HEK293T (cell line): ENCODE data around the gene ADSS2.

Source experiments
- CTCF ChIA-PET: fragments of 350-600 bp; formaldehyde crosslinking; extraction: SDS; loops from one replicate; lab custom pipeline; 2021; ENCODE audit warnings: antibody characterized with exemption, inconsistent platforms; lab: Yijun Ruan, JAX
- POLR2A ChIA-PET: fragments of 350-600 bp; formaldehyde crosslinking; extraction: SDS; loops from one replicate; lab custom pipeline; 2020; ENCODE audit warnings: antibody characterized with exemption, inconsistent platforms; lab: Yijun Ruan, JAX
- DNase-seq: peaks from one replicate; pipeline ENCODE4 v3.0.0; 2012; ENCODE audit warnings: mixed read lengths; ENCODE audit errors: extremely low spot score
- ARNT ChIP-seq: fragments of 450-650 bp; IDR thresholded peaks from 2 replicates; pipeline ENCODE4 v1.6.1; 2017; ENCODE audit warnings: mild to moderate bottlenecking
- BHLHE40 ChIP-seq: fragments of 450-650 bp; IDR thresholded peaks from 2 replicates; pipeline ENCODE4 v1.6.1; 2016; ENCODE audit warnings: mild to moderate bottlenecking, moderate library complexity, borderline replicate concordance
- CTBP1 ChIP-seq: fragments of 450-650 bp; IDR thresholded peaks from 2 replicates; pipeline ENCODE4 v1.6.1; 2016; ENCODE audit warnings: borderline replicate concordance
- ELF4 ChIP-seq: fragments of 450-650 bp; IDR thresholded peaks from 2 replicates; pipeline ENCODE4 v1.6.1; 2017; ENCODE audit warnings: antibody characterized with exemption
- FOXA1 ChIP-seq: fragments of 450-650 bp; IDR thresholded peaks from 2 replicates; pipeline ENCODE4 v1.6.1; 2016; ENCODE audit warnings: mild to moderate bottlenecking
- FOXK2 ChIP-seq: fragments of 450-650 bp; IDR thresholded peaks from 2 replicates; pipeline ENCODE4 v1.6.1; 2016; ENCODE audit warnings: mild to moderate bottlenecking
- FOXM1 ChIP-seq: fragments of 450-650 bp; IDR thresholded peaks from 2 replicates; pipeline ENCODE4 v1.6.1; 2017; ENCODE audit warnings: mild to moderate bottlenecking, borderline replicate concordance
- HDGF ChIP-seq: fragments of 450-650 bp; IDR thresholded peaks from 2 replicates; pipeline ENCODE4 v1.6.1; 2017; ENCODE audit warnings: antibody characterized with exemption, borderline replicate concordance
- L3MBTL2 ChIP-seq: fragments of 450-650 bp; conservative IDR thresholded peaks from 2 replicates; pipeline ENCODE4 v1.6.1; 2016; ENCODE audit warnings: mild to moderate bottlenecking
- LEF1 ChIP-seq: fragments of 450-650 bp; IDR thresholded peaks from 2 replicates; pipeline ENCODE4 v1.6.1; 2017; ENCODE audit warnings: mild to moderate bottlenecking, borderline replicate concordance
- NFRKB ChIP-seq: fragments of 450-650 bp; IDR thresholded peaks from 2 replicates; pipeline ENCODE4 v1.6.1; 2016; ENCODE audit warnings: mild to moderate bottlenecking, moderate library complexity
- SP1 ChIP-seq: fragments of 450-650 bp; IDR thresholded peaks from 2 replicates; pipeline ENCODE4 v1.6.1; 2017
- SUZ12 ChIP-seq: fragments of 450-650 bp; IDR thresholded peaks from 2 replicates; pipeline ENCODE4 v1.6.1; 2016; ENCODE audit warnings: mild to moderate bottlenecking
- TARDBP ChIP-seq: fragments of 450-650 bp; IDR thresholded peaks from 2 replicates; pipeline ENCODE4 v1.6.1; 2016
- ZNF384 ChIP-seq: fragments of 450-650 bp; IDR thresholded peaks from 2 replicates; pipeline ENCODE4 v1.6.1; 2016
- TF ChIP-seq, protein P1 (sequence below): fragments of 450-650 bp; IDR thresholded peaks from 2 replicates; pipeline ENCODE4 v1.6.1; 2016

ADSS2 gene

DNA sequence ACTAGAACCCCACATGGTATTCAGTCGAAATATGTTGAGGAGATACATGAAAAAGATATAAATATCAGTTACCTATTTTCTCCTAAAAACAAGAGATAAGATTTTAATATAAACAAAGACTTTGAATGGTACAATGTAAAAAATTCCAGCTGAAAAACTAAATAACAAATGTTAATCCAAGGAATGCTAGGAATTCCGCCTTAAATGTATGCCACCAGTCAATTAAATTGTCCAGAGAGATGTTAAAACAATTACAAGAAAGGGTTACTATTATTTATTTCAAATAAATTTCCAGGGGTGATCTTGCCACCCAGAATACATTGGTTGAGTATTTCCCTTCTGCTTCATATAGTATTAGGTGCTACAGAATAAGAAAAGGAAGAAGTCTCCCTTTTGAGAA, 4.2 kb downstream of the ADSS2 start:
- CTCF ChIA-PET = interaction anchor here (0.6 to 0.7 kb wide), 2 partner anchors 36 to 553 kb away, joined by 3 read pairs; no protein-coding TSS in a partner anchor
- POLR2A ChIA-PET = interaction anchor here (2.2 kb wide), 1 partner anchor 14 kb away, joined by 7 read pairs; the partner anchor contains the start of gene CATSPERE
- DNase-seq = no peak
- no peak for TF ChIP-seq LEF1
- TF ChIP-seq BHLHE40 = no peak
- TF ChIP-seq, protein P1, sequence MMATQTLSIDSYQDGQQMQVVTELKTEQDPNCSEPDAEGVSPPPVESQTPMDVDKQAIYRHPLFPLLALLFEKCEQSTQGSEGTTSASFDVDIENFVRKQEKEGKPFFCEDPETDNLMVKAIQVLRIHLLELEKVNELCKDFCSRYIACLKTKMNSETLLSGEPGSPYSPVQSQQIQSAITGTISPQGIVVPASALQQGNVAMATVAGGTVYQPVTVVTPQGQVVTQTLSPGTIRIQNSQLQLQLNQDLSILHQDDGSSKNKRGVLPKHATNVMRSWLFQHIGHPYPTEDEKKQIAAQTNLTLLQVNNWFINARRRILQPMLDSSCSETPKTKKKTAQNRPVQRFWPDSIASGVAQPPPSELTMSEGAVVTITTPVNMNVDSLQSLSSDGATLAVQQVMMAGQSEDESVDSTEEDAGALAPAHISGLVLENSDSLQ = no peak
- no peak for TF ChIP-seq ARNT
- TF ChIP-seq FOXA1 = no peak
- no peak for TF ChIP-seq SP1
- TF ChIP-seq FOXM1 = no peak
- TF ChIP-seq TARDBP = no peak
- TF ChIP-seq ZNF384 = no peak
- no peak for TF ChIP-seq L3MBTL2
- TF ChIP-seq ELF4 = no peak
- TF ChIP-seq FOXK2 = no peak
- no peak for TF ChIP-seq HDGF
- no peak for TF ChIP-seq NFRKB
- TF ChIP-seq SUZ12 = no peak
- TF ChIP-seq CTBP1 = no peak

DNA sequence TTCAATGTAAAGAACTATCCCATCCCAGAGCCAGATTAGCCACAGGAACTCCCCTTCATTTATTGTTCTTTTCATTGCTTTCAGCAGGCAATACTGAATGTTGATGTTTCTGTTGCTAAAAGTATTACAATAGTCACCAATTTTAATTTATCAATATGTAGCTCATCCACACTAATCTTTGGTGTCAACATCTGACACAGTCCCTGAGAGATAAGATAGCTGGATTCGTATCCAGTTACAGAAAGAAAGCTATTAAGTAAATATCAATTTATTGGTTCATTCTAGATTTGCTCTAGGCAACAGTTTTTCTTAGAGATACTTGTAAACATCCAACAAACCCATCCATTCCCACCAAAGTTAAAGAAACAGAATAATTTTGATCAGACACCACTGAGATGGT, 4.7 kb downstream of the ADSS2 start:
- DNase-seq = no peak
- TF ChIP-seq TARDBP = no peak
- TF ChIP-seq CTBP1 = 0 out of 2 replicates have a peak, but pooled peaks have one; percentile 49
- POLR2A ChIA-PET = interaction anchor here (1.1 to 2.2 kb wide), 2 partner anchors 15 to 389 kb away, joined by 3 to 7 read pairs; partner anchors contain the start of genes CATSPERE and COX20
- CTCF ChIA-PET = interaction anchor here (0.7 kb wide), 1 partner anchor 553 kb away, joined by 3 read pairs; no protein-coding TSS in a partner anchor

DNA sequence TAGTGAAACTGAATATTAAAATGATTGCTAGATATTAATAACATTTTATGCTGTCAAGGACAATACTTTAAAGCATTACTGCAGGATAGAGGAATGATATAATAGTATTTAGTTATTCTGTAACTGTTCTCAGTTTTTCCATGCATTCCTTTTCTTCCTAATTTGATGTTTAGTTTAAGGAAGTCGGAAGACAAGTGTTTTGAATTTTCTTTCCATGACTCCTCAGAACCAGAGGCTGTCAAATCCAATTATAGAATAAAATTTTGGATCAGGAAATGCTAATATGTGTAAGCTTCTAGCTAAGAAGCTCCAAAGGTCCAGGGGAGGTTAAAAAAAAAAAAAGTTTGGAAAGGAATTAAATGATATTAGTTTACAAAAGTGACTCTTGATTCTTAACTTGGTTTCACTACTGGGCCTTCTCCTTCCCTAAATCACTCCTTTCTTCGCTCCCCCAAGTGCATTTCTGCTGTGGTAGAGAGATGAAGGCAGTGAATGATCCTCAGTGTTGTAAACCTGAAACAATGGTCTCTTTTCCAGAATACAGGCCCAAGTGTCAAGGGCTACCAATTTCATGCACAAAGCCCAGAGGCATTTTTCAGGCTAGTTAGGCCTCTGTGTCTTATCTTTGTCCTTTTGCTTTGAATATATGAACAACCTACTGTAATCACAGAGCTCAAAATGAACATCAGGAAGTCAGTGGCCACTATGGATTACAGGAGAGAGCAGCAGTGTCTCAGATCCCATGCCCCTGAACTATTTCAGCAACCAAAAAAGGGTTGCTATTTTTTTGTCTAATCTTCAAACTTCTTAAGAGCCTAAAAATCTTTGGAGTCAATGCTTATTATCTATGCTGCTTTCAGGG, 6.2 kb downstream of the ADSS2 start:
- CTCF ChIA-PET = interaction anchor here (0.5 to 0.7 kb wide), 3 partner anchors 16 to 563 kb away, joined by 3 to 5 read pairs (median 5); partner anchors contain the start of gene CATSPERE
- POLR2A ChIA-PET = interaction anchor here (0.6 to 2.2 kb wide), 2 partner anchors 16 to 24 kb away, joined by 3 to 7 read pairs; partner anchors contain the start of gene CATSPERE
- TF ChIP-seq NFRKB (no peak), TARDBP (no peak)
- DNase-seq = no peak

DNA sequence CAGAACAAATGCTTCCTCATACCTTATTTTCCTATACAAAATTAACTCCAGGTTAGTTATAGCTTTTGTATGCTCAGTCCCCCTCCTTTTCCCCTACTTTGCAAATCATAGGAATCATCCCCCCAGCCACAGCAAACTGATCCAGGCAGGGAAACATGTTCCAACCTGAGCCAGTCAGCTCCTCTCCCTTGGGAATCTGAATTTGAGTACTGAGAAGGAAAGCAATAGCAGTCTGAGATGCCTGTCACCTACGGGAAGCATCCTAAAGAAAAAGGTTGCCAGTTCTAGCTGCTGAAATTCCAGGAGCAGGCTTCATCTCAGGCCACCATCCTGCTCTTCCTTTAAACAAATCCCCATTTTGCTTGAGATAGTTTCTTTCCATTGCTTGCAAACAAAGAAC, 6.9 kb downstream of the ADSS2 start:
- no peak for DNase-seq
- ChIA-PET POLR2A (interaction anchor here (0.7 kb wide), 1 partner anchor 17 kb away, joined by 3 read pairs; the partner anchor contains the start of gene CATSPERE), CTCF (interaction anchor here (0.6 to 0.7 kb wide), 2 partner anchors 16 to 404 kb away, joined by 3 to 5 read pairs; partner anchors contain the start of gene CATSPERE)
- TF ChIP-seq SP1 (no peak), FOXA1 (no peak), L3MBTL2 (no peak), ARNT (no peak), CTBP1 (no peak), LEF1 (no peak), ZNF384 (no peak), FOXM1 (no peak), FOXK2 (no peak), ELF4 (no peak), TARDBP (no peak)

DNA sequence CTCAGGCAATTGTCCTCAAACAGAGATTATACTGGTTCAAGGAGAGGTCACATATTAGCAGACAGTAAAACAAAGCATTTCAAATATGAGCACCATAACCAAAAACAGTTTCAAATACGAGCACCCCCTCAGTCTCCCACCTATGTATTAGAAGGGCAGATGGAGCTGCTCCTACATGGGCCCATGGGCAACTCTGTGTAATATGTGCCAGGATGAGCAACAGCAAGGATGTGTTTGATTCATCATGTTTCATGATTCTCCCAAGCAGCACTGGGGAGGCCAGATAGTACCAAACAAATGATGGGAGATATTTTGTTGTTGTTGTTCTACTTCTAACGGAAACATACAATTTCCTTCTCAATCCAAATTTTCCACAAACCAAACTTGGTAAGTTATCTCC, 8.9 kb downstream of the ADSS2 start:
- no peak for TF ChIP-seq ELF4
- TF ChIP-seq, protein P1 = no peak
- TF ChIP-seq TARDBP = no peak
- no peak for TF ChIP-seq CTBP1
- TF ChIP-seq HDGF = no peak
- no peak for TF ChIP-seq BHLHE40
- no peak for TF ChIP-seq ZNF384
- no peak for TF ChIP-seq FOXK2
- TF ChIP-seq FOXM1 = no peak
- no peak for TF ChIP-seq ARNT
- TF ChIP-seq SP1 = no peak
- no peak for DNase-seq
- POLR2A ChIA-PET = interaction anchor here (1.8 kb wide), 1 partner anchor 8 kb away, joined by 5 read pairs; the partner anchor contains the start of gene ADSS2
- CTCF ChIA-PET = no interaction called here

DNA sequence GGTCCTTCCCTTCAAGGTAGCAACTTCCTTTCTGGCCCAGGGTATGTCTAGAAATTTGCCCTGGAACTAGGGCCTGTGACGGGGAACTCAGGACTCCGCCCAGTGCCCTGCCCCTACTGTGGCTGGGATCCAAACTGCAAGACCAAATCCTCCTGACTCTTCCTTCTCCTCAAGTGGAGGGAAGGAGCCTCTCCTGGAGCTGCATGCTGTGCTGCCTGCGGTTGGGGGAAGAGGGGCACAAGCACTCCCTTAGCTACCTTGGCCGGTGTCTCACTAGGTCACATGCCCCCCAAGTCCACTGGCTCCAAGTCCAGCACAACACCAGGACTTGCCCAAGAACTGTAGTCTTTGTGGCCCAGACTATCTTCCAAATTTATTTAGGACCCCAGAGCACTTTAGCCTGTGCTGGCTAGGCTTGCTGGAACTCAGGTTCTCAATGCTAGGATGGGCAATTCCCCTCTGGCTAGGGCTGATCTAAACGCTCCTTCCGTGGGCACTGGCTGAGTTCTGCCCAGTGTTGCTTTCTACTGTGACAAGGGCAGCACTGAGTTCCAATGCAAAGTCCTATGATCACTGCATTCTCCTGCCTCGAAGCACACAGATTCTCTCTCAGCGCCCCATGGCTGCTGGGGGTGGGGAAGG, 12.2 kb downstream of the ADSS2 start:
- DNase-seq = no peak
- ChIA-PET POLR2A (interaction anchor here (1.3 kb wide), 1 partner anchor 10 kb away, joined by 4 read pairs; no protein-coding TSS in a partner anchor), CTCF (no interaction called here)
- TF ChIP-seq CTBP1 (no peak), FOXK2 (no peak), NFRKB (no peak), LEF1 (no peak), L3MBTL2 (no peak), ARNT (no peak), TARDBP (no peak), SP1 (no peak), ZNF384 (no peak), SUZ12 (no peak), HDGF (no peak), FOXA1 (no peak), FOXM1 (no peak), BHLHE40 (no peak), ELF4 (no peak)
- TF ChIP-seq, protein P1 = no peak
